GM12892 (cell line): ENCODE measurements around the gene CDH8.

Experiments used
- POLR2A ChIP-seq: IDR thresholded peaks from 2 replicates; pipeline ENCODE4 v1.6.1; 2011; ENCODE audit warnings: low read depth, low read length, control low read depth
- POLR2AphosphoS5 ChIP-seq: IDR thresholded peaks from 2 replicates; pipeline ENCODE4 v1.6.1; 2011; ENCODE audit warnings: low read depth, low read length, control low read depth

DNA sequence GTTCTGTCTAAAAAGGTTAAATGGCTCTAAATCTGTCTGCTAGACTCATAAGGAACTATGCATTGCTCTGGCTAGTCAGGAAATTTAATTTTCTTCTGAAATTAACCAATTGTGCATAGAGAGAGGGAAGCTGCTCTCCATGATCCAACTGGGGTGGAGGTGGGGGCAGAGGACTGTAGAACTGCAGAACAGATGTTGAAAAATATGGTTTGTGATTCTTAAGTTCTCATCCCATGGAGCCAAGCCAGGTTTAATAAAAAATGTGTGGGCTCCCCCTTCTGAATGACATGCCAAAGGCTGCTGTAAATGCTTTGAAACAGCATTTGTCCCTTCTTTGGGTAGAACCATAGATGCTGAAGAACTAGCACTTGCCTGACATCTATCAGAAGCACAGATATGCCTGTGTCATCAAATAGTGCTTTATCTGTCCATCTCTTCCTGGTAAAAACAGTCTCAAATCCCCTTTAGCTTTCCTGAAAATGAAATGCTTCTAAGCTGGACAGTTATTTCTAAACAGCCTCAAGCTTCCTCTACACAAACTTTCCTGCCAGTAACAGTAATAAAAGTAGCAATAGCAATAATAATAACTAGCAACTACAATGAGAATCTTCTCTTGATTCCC lies 221.4 kb downstream of the CDH8 start:
- TF ChIP-seq POLR2A = no peak
- no peak for TF ChIP-seq POLR2AphosphoS5
